Endothelial cell (in vitro differentiated cells): Measurements from ENCODE around the gene KLHDC8B. TPM values are rescaled to one million over a fixed set of nuclear protein-coding genes. Genes with fewer than 3 reads are reported as not detected.

Source experiments
- DNase-seq: peaks from one replicate; pipeline ENCODE4 v3.0.0; 2021; ENCODE audit warnings: low spot score
- H3K27ac Mint-ChIP-seq: one replicate; pipeline ENCODE4 v1.8.0; 2021; ENCODE audit warnings: mixed read lengths, inconsistent platforms; ENCODE audit not compliant: unreplicated experiment
- H3K27me3 Mint-ChIP-seq: one replicate; pipeline ENCODE4 v1.8.0; 2021; ENCODE audit warnings: mild to moderate bottlenecking, moderate library complexity, mixed read lengths, inconsistent platforms; ENCODE audit not compliant: unreplicated experiment
- H3K36me3 Mint-ChIP-seq: one replicate; pipeline ENCODE4 v1.8.0; 2021; ENCODE audit warnings: mild to moderate bottlenecking, low read depth, mixed read lengths, inconsistent platforms; ENCODE audit not compliant: unreplicated experiment
- H3K4me1 Mint-ChIP-seq: one replicate; pipeline ENCODE4 v1.8.0; 2021; ENCODE audit warnings: mild to moderate bottlenecking, mixed read lengths, inconsistent platforms; ENCODE audit not compliant: unreplicated experiment
- H3K4me3 Mint-ChIP-seq: one replicate; pipeline ENCODE4 v1.8.0; 2021; ENCODE audit warnings: mild to moderate bottlenecking, mixed read lengths, inconsistent platforms; ENCODE audit not compliant: unreplicated experiment
- H3K9me3 Mint-ChIP-seq: one replicate; pipeline ENCODE4 v1.8.0; 2021; ENCODE audit warnings: mixed read lengths, inconsistent platforms; ENCODE audit not compliant: unreplicated experiment
- total RNA-seq: library from RNA; stranded (reverse); fragmentation: NEBNext Ultra II Directional; extraction: Animal tissue kit (Norgen Biotek cat#: 25700); gene quantifications from one replicate; pipeline ENCODE4 v1.2.1, GENCODE V29; 2021; ENCODE audit not compliant: unreplicated experiment
- TF ChIP-seq, protein P1 (sequence below): fragments of 200-600 bp; sonication (generic); IDR thresholded peaks from one replicate; pipeline ENCODE4 v1.5.0; 2021; ENCODE audit warnings: antibody characterized with exemption; ENCODE audit not compliant: unreplicated experiment

Gene KLHDC8B
- total RNA-seq, 1 donor from 2014 or later, result 16.7 TPM

GRCh38 chr3:49140080-49140479 is 31.3 kb upstream of the KLHDC8B start:
- Mint-ChIP-seq H3K4me3 (no peak overlapping the region), H3K27me3 (peaks cover 4% of the 10 kb centered on the region), H3K4me1 (no peaks in the 10 kb centered on the region), H3K36me3 (peaks cover 6% of the 10 kb centered on the region), H3K27ac (no peak overlapping the region), H3K9me3 (no peaks in the 10 kb centered on the region)
- no peak for DNase-seq
- TF ChIP-seq, protein P1, sequence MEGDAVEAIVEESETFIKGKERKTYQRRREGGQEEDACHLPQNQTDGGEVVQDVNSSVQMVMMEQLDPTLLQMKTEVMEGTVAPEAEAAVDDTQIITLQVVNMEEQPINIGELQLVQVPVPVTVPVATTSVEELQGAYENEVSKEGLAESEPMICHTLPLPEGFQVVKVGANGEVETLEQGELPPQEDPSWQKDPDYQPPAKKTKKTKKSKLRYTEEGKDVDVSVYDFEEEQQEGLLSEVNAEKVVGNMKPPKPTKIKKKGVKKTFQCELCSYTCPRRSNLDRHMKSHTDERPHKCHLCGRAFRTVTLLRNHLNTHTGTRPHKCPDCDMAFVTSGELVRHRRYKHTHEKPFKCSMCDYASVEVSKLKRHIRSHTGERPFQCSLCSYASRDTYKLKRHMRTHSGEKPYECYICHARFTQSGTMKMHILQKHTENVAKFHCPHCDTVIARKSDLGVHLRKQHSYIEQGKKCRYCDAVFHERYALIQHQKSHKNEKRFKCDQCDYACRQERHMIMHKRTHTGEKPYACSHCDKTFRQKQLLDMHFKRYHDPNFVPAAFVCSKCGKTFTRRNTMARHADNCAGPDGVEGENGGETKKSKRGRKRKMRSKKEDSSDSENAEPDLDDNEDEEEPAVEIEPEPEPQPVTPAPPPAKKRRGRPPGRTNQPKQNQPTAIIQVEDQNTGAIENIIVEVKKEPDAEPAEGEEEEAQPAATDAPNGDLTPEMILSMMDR, result no peak

- Mint-ChIP-seq H3K4me3 (no peak overlapping the region), H3K27me3 (peaks cover 10% of the 10 kb centered on the region), H3K36me3 (no peaks in the 10 kb centered on the region), H3K27ac (no peak overlapping the region), H3K9me3 (no peaks in the 10 kb centered on the region), H3K4me1 (no peaks in the 10 kb centered on the region)
- no peak for DNase-seq
- TF ChIP-seq, protein P1, result no peak
Measured at GRCh38 chr3:49148159-49148558, 23.2 kb upstream of the KLHDC8B start.

DNA sequence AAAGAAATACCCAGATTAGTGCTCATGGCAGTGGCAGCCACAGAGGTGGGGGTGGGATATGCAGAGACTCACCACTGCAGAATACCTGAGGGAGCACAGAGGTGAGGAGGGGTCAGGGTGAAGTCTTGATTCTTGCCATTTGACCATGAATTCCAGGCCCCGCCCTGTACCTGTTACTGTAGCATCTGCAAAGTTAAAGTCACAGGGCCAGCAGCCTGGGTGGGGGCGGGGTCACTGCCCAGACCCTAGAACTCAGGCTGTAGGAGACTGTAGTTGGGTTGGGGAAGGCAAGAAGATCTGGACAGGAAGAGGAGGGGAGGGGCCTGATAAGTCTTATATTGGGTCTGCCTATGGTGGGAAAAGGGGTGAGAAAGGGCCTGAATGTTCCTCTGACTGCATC is 19.8 kb upstream of the KLHDC8B start:
- no peaks in the 10 kb centered on the region for H3K9me3 Mint-ChIP-seq
- peaks cover 9% of the 10 kb centered on the region for H3K27me3 Mint-ChIP-seq
- H3K36me3 Mint-ChIP-seq, result no peaks in the 10 kb centered on the region
- H3K4me1 Mint-ChIP-seq, result no peaks in the 10 kb centered on the region
- H3K4me3 Mint-ChIP-seq, result no peak overlapping the region
- DNase-seq, result no peak
- TF ChIP-seq, protein P1, result no peak
- H3K27ac Mint-ChIP-seq, result no peak overlapping the region

GRCh38 chr3:49153349-49153912 is 18.0 kb upstream of the KLHDC8B start:
- TF ChIP-seq, protein P1, result no peak
- Mint-ChIP-seq H3K27ac (no peak overlapping the region), H3K9me3 (no peaks in the 10 kb centered on the region), H3K36me3 (no peaks in the 10 kb centered on the region), H3K4me1 (no peaks in the 10 kb centered on the region), H3K4me3 (no peak overlapping the region), H3K27me3 (peaks cover 9% of the 10 kb centered on the region)
- no peak for DNase-seq

- TF ChIP-seq, protein P1, result no peak
- DNase-seq, result no peak
- Mint-ChIP-seq H3K27ac (no peak overlapping the region), H3K9me3 (no peaks in the 10 kb centered on the region), H3K4me1 (no peaks in the 10 kb centered on the region), H3K4me3 (no peak overlapping the region), H3K27me3 (peaks cover 8% of the 10 kb centered on the region), H3K36me3 (no peaks in the 10 kb centered on the region)
Measured at GRCh38 chr3:49157289-49157688, 14.1 kb upstream of the KLHDC8B start.
